GM23248 (cell line): ENCODE data around the gene LRRC28. TPM values are rescaled to one million over a fixed set of nuclear protein-coding genes. Genes with fewer than 3 reads are reported as not detected.

Experiments used
- DNase-seq: peaks from one replicate; pipeline ENCODE4 v3.0.0-alpha.2; 2015
- H2AFZ ChIP-seq: fragments of 200-600 bp; sonication (generic); 2 replicates; pipeline ENCODE4 v1.6.1; 2016; ENCODE audit warnings: antibody characterized with exemption
- H3F3A ChIP-seq: fragments of 200-600 bp; sonication (generic); 2 replicates; pipeline ENCODE4 v1.6.1; 2016; ENCODE audit warnings: mild to moderate bottlenecking, antibody characterized with exemption, mixed run types; ENCODE audit not compliant: insufficient read depth
- H3K27ac ChIP-seq: fragments of 200-600 bp; sonication (generic); 2 replicates; pipeline ENCODE4 v1.5.1; 2016; ENCODE audit warnings: mild to moderate bottlenecking
- H3K27me3 ChIP-seq: fragments of 200-600 bp; sonication (generic); replicated peaks from 2 replicates; pipeline ENCODE4 v1.6.1; 2016; ENCODE audit warnings: mild to moderate bottlenecking; ENCODE audit not compliant: insufficient read depth
- H3K36me3 ChIP-seq: fragments of 200-600 bp; sonication (generic); 2 replicates; pipeline ENCODE4 v1.6.1; 2016; ENCODE audit warnings: low read depth, mild to moderate bottlenecking
- H3K4me1 ChIP-seq: fragments of 200-600 bp; sonication (generic); 2 replicates; pipeline ENCODE4 v1.6.1; 2016; ENCODE audit warnings: mild to moderate bottlenecking; ENCODE audit not compliant: insufficient read depth
- H3K4me2 ChIP-seq: fragments of 200-600 bp; sonication (generic); one replicate; pipeline ENCODE4 v1.6.1; 2016; ENCODE audit warnings: mild to moderate bottlenecking; ENCODE audit not compliant: unreplicated experiment
- H3K4me3 ChIP-seq: fragments of 200-600 bp; sonication (generic); 2 replicates; pipeline ENCODE4 v1.5.1; 2016; ENCODE audit warnings: mild to moderate bottlenecking
- H3K79me2 ChIP-seq: fragments of 200-600 bp; sonication (generic); 2 replicates; pipeline ENCODE4 v1.6.1; 2016; ENCODE audit warnings: mild to moderate bottlenecking; ENCODE audit not compliant: insufficient read depth
- H3K9ac ChIP-seq: fragments of 200-600 bp; sonication (generic); 2 replicates; pipeline ENCODE4 v1.6.1; 2016; ENCODE audit warnings: mild to moderate bottlenecking
- H3K9me2 ChIP-seq: fragments of 200-600 bp; sonication (generic); 2 replicates; pipeline ENCODE4 v1.6.1; 2016; ENCODE audit warnings: mixed run types, mild to moderate bottlenecking, moderate library complexity; ENCODE audit not compliant: insufficient read depth
- H3K9me3 ChIP-seq: fragments of 200-600 bp; sonication (generic); one replicate; pipeline ENCODE4 v1.6.1; 2017; ENCODE audit warnings: low read depth
- H4K20me1 ChIP-seq: fragments of 200-600 bp; sonication (generic); 2 replicates; pipeline ENCODE4 v1.6.0; 2016; ENCODE audit not compliant: insufficient read depth
- EZH2 ChIP-seq: fragments of 200-600 bp; sonication (generic); IDR thresholded peaks from 2 replicates; pipeline ENCODE4 v1.6.1; 2018; ENCODE audit warnings: antibody characterized with exemption, mild to moderate bottlenecking; ENCODE audit not compliant: insufficient read depth, poor library complexity, severe bottlenecking
- EZH2phosphoT487 ChIP-seq: fragments of 200-600 bp; sonication (generic); IDR thresholded peaks from 2 replicates; pipeline ENCODE4 v1.6.1; 2018; ENCODE audit warnings: antibody characterized with exemption, moderate library complexity, mild to moderate bottlenecking, low read depth; ENCODE audit not compliant: insufficient read depth
- WGBS, 2 experiments: methylation state at CpG; one replicate each; pipeline ENCODE4 v1.1.6; 2015 to 2017; ENCODE audit warnings: low lambda C conversion rate in 2 of 2, low coverage in 1 of 2; ENCODE audit errors: missing lambda C conversion rate in 2 of 2; 5-methylcytosine and 5-hydroxymethylcytosine counted together
- in situ Hi-C: fragments of 300-500 bp; cut with MboI; formaldehyde crosslinking; loops from 2 replicates; pipeline ENCODE4 v1.15.0; 2020
- polyA plus RNA-seq: library from polyadenylated mRNA; unstranded; fragments of >200 nt; fragmentation: Nextera tagmentation; extraction: Ambion mirVana; gene quantifications from 2 replicates; pipeline ENCODE4 v1.2.1, GENCODE V29; 2016
- total RNA-seq: library from RNA; depleted of rRNA; stranded (reverse); fragments of >200 nt; shearing (Covaris generic); gene quantifications from 2 replicates; pipeline ENCODE4 v1.2.3, GENCODE V29; 2014

The LRRC28 gene
- total and polyA plus RNA-seq, 2 experiments from 2014 or later: 18.4 to 30.8 TPM

DNA sequence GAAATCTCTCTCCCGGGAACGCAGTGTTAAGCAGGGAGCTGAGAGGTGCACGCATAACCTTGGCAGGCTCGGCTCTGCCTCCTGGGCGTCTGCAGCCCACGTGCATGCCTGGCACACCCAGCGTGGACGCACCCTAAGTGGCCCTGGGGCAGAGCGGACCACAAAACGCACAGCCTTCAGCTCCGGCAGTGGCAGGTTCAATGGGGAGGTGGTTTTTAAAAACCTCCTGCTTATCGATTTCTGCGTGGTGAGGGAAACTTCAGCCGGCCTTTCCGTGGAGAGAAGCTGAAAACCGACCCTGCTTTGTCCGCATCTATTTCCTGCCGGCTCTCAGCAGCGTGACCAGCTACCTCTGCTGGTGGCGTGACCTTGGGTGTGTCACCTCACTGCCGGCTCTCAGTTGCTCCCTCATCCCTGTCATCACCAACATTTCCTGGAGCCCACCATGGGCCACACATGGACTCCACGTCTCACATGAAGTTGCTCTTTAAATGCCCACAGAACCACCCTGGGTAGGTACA lies 179.7 kb downstream of the LRRC28 start:
- no peak overlapping the region for H3K9ac ChIP-seq
- DNase-seq: no peak
- no peaks in the 10 kb centered on the region for H3K27me3 ChIP-seq
- H2AFZ ChIP-seq: no peak overlapping the region
- H4K20me1 ChIP-seq: no peaks in the 10 kb centered on the region
- no peak overlapping the region for H3K27ac ChIP-seq
- no peaks in the 10 kb centered on the region for H3K9me3 ChIP-seq
- TF ChIP-seq EZH2phosphoT487 (no peak), EZH2 (no peak)
- H3K79me2 ChIP-seq: no peaks in the 10 kb centered on the region
- peaks cover 11% of the 10 kb centered on the region; the same call in 1 of the 2 replicates for H3K4me1 ChIP-seq
- H3K36me3 ChIP-seq: no peaks in the 10 kb centered on the region
- no peaks in the 10 kb centered on the region for H3K9me2 ChIP-seq
- no peaks in the 10 kb centered on the region for H3F3A ChIP-seq
- H3K4me3 ChIP-seq: no peak overlapping the region
- 76 to 80% methylated on average over 22 of the region's 22 CpGs for WGBS, 2 experiments
- H3K4me2 ChIP-seq: no peak overlapping the region
- in situ Hi-C loops: no loop called here

DNA sequence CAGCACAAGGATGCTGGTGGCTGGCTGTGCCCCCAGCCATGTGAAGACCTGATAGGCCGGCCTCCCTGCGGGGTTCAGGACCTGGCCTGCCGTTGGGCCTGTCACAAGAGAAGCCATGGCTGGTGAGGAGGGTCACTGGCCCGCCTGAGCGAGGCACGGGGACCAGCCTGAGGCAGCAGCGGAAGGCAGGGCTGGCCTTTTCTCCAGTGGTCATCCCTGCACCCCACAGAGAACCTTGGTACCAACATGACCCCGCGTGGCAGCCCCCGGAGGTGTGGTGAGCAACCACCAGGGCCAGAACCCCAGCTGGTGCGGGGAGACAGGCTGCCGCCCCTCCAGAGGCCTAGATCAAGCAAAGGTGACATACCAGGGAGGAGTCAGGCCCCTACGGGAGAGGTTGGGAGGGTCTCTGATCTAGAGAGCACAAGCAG lies 180.4 kb downstream of the LRRC28 start:
- no peaks in the 10 kb centered on the region for H4K20me1 ChIP-seq
- no peak for TF ChIP-seq EZH2phosphoT487
- TF ChIP-seq EZH2: no peak
- H3K9me2 ChIP-seq: no peaks in the 10 kb centered on the region
- DNase-seq: no peak
- H3K9ac ChIP-seq: no peak overlapping the region
- peaks cover 11% of the 10 kb centered on the region; the same call in 1 of the 2 replicates for H3K4me1 ChIP-seq
- H3K79me2 ChIP-seq: no peaks in the 10 kb centered on the region
- no peaks in the 10 kb centered on the region for H3K36me3 ChIP-seq
- H3K4me3 ChIP-seq: no peak overlapping the region
- no peak overlapping the region for H3K27ac ChIP-seq
- no peak overlapping the region for H2AFZ ChIP-seq
- no peaks in the 10 kb centered on the region for H3K27me3 ChIP-seq
- no peaks in the 10 kb centered on the region for H3F3A ChIP-seq
- in situ Hi-C loops: no loop called here
- WGBS, 2 experiments: 92 to 96% methylated on average over 12 to 13 of the region's 13 CpGs
- no peaks in the 10 kb centered on the region for H3K9me3 ChIP-seq
- no peak overlapping the region for H3K4me2 ChIP-seq

DNA sequence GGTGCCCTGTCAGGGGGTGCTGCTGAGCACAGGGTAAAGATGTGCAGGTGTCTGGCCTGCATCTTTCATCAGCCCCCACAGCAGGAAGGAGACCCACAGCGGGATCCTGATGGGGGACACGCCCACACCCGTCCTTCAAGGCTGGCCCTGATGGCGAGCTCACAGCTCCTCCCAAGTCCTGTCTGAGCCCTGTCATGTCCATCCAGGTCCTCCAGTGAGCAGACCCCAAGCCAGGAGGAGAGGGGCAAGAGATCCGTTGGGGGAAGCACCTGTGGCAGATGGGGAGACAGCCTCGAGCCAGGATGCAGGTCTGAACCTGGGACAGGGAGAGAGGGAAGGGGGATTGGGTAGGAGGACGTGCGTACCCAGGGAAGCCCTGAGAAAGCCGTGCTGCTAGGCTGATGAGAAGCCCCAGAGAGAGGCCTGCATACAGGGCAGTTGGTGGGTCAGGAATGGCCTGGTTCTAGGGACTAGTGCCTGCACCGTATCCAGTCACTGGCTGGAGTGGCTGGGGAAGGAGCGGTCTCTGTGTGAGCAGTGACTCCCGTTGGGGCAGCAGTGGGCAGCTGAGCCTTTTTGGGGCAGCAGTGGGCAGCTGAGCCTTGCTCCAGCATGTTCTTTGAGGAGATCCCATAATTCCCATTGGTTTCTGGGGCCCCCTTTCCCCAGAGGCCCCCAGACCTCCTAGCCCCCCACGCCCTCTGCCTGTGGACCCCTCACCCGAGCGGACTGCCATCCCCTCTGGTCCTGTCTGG lies 181.2 kb downstream of the LRRC28 start:
- Histone ChIP-seq H3K9ac (peak overlapping the region; percentile 65), H3K9me2 (no peaks in the 10 kb centered on the region), H2AFZ (peak overlapping the region; percentile 64), H3K36me3 (no peaks in the 10 kb centered on the region), H4K20me1 (no peaks in the 10 kb centered on the region), H3K4me3 (no peak overlapping the region), H3K27me3 (no peaks in the 10 kb centered on the region), H3K4me2 (no peak overlapping the region), H3K9me3 (no peaks in the 10 kb centered on the region), H3K4me1 (peaks cover 11% of the 10 kb centered on the region; the same call in 1 of the 2 replicates), H3K79me2 (no peaks in the 10 kb centered on the region), H3K27ac (no peak overlapping the region), H3F3A (no peaks in the 10 kb centered on the region)
- WGBS, 2 experiments: 93 to 94% methylated on average over 15 of the region's 15 CpGs
- TF ChIP-seq EZH2 (no peak), EZH2phosphoT487 (no peak)
- DNase-seq: no peak
- in situ Hi-C loops: no loop called here

DNA sequence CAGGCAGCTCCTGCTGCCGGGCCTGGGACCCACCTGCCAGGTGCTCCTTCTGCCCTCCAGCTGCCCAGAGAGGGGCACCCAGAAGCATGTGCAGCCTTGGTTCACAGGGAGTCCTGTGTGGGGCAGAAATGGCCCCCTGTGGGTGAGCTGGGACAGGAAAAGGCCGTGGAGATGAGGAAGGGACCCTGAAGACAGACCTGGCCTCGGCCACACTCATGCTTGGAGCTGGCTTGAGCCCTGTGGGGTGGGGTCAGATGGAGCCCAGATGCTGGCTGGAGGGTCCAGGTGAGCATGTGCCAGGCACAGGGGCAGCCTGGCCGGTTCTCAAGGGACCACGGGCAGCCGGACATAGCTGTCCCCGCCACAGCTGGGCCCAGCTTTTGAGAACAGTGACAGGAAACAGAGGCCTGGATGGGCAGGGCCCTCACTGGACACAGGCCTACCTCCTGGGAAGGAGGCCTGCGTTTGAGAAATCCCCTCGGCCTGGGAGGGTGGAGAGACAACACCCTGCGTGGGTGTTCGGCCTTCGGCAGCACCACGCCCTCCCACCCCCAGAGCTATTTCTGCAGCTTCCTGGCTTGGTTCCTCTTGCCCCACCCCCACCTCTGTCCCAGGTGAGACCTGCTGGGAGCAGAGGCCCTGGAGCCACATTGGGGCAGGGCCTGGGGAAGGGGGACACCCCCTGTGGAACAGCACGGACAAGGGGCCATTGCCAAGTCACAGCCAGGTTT lies 181.9 kb downstream of the LRRC28 start:
- Histone ChIP-seq H3K9me2 (no peaks in the 10 kb centered on the region), H3K27me3 (no peaks in the 10 kb centered on the region), H3F3A (no peaks in the 10 kb centered on the region), H4K20me1 (no peaks in the 10 kb centered on the region), H2AFZ (peak overlapping the region; percentile 64), H3K27ac (no peak overlapping the region), H3K9me3 (no peaks in the 10 kb centered on the region), H3K4me3 (no peak overlapping the region), H3K4me1 (peaks cover 11% of the 10 kb centered on the region; the same call in 1 of the 2 replicates), H3K9ac (peak overlapping the region; percentile 65), H3K36me3 (no peaks in the 10 kb centered on the region), H3K4me2 (no peak overlapping the region), H3K79me2 (no peaks in the 10 kb centered on the region)
- in situ Hi-C loops: no loop called here
- TF ChIP-seq EZH2: no peak
- no peak for TF ChIP-seq EZH2phosphoT487
- peak; percentile 47 for DNase-seq
- 28 to 34% methylated on average over 13 to 14 of the region's 14 CpGs for whole genome bisulfite sequencing, 2 experiments
